IPS-15b (cell line): ENCODE results near the gene VEGFB.

Experiments used
- H3K27me3 ChIP-seq: one replicate; pipeline ENCODE4 v1.6.1; 2013; ENCODE audit warnings: low read length; ENCODE audit not compliant: control insufficient read depth, insufficient read depth
- H3K36me3 ChIP-seq: one replicate; pipeline ENCODE4 v1.6.1; 2013; ENCODE audit warnings: low read length; ENCODE audit not compliant: control insufficient read depth, insufficient read depth
- H3K4me1 ChIP-seq: one replicate; pipeline ENCODE4 v1.6.1; 2013; ENCODE audit warnings: mild to moderate bottlenecking, low read length; ENCODE audit not compliant: control insufficient read depth, insufficient read depth
- H3K4me3 ChIP-seq: one replicate; pipeline ENCODE4 v1.5.1; 2013; ENCODE audit warnings: low read depth, low read length
- H3K9ac ChIP-seq: one replicate; pipeline ENCODE4 v1.6.1; 2013; ENCODE audit warnings: low read depth, mild to moderate bottlenecking, low read length
- H3K9me3 ChIP-seq: one replicate; pipeline ENCODE4 v1.6.1; 2013; ENCODE audit warnings: mild to moderate bottlenecking, low read length; ENCODE audit not compliant: control insufficient read depth, insufficient read depth

VEGFB gene

DNA sequence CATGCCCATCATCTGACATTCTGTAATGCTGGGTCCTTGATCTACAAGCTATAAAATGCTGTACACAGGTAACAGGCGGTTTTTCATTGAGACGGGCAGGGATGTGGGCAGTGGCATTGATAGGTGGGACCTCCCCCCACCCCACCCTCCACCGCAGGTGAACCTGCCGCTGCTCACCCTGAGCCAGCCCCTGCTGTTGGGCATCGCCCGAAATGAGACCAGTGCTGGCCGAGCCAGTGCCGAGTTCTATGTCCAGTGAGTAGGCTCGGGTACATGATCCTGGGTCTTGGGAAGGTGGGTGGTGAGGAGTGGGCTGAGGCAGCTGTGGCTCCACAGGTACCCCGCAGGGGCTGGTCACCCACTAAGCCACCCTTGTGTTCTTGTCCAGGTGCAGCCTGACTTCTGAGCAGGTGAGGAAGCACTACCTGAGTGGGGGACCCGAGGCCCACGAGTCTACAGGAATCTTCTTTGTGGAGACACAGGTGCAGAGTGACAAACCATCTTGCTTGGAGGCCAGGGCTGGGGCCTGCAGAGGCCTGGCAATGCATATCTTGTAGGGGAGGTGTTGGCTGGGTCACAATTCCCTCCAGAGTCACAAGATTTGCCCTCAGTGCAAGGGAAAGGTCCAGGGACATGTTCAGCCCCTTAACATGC lies 5.2 kb upstream of the VEGFB start:
- no peak overlapping the region for H3K9ac ChIP-seq
- peaks cover 3% of the 10 kb centered on the region for H3K27me3 ChIP-seq
- H3K4me1 ChIP-seq, result no peaks in the 10 kb centered on the region
- peaks cover 4% of the 10 kb centered on the region for H3K36me3 ChIP-seq
- H3K9me3 ChIP-seq, result no peaks in the 10 kb centered on the region
- no peak overlapping the region for H3K4me3 ChIP-seq

DNA sequence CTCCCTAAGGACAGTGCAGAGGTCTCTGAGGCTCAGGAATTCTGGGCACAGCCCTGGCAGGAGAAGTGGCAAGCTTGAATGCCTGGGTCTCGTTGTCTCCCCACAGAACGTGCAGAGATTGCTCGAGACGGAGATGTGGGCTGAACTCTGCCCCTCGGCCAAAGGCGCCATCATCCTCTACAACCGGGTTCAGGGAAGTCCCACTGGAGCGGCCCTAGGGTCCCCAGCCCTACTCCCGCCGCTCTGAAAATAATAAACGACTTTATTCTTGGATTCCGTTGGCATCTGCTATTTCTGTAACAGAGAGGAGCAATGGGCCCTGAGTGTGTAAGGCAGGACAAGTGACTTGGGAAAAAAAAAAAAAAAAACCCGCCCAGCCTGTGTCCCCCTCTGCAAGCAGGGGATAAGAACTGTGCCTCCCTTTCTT lies 4.6 kb upstream of the VEGFB start:
- Histone ChIP-seq H3K4me3 (peak overlapping the region; percentile 53), H3K4me1 (no peaks in the 10 kb centered on the region), H3K36me3 (no peaks in the 10 kb centered on the region)

GRCh38 chr11:64230171-64230984 lies 4.0 kb upstream of the VEGFB start, which contains the start of gene DNAJC4:
Gene DNAJC4 (plus strand): TSS chr11:64230548. CDS start chr11:64230855, 307 bp downstream.
- peak within 1 kb of the TSS; percentile 79 for H3K4me3 ChIP-seq
- H3K4me1 ChIP-seq, result no peaks in the 10 kb centered on the region
- no peaks in the 10 kb centered on the region for H3K9me3 ChIP-seq
- no peaks in the 10 kb centered on the region for H3K36me3 ChIP-seq
- peak within 1 kb of the TSS; percentile 73 for H3K9ac ChIP-seq
- peaks cover 3% of the 10 kb centered on the region for H3K27me3 ChIP-seq

More for the DNA sequence above, 4.6 kb upstream of the VEGFB start:
- H3K9me3 ChIP-seq, result no peaks in the 10 kb centered on the region
- peaks cover 3% of the 10 kb centered on the region for H3K27me3 ChIP-seq
- H3K9ac ChIP-seq, result no peak overlapping the region

- Histone ChIP-seq H3K27me3 (peaks cover 3% of the 10 kb centered on the region), H3K9ac (peak overlapping the region; percentile 73), H3K36me3 (peaks cover 5% of the 10 kb centered on the region), H3K4me3 (peak overlapping the region; percentile 79), H3K4me1 (no peaks in the 10 kb centered on the region), H3K9me3 (no peaks in the 10 kb centered on the region)
These were observed 3.4 kb upstream of the VEGFB start for GRCh38 chr11:64230985-64231365.

- no peaks in the 10 kb centered on the region for H3K4me1 ChIP-seq
- H3K9ac ChIP-seq, result no peak overlapping the region
These were observed 2.8 kb upstream of the VEGFB start for GRCh38 chr11:64231546-64231945.

GRCh38 chr11:64232182-64232966 lies 2.0 kb upstream of the VEGFB start:
- no peak overlapping the region for H3K9ac ChIP-seq
- H3K4me1 ChIP-seq, result no peaks in the 10 kb centered on the region
- H3K9me3 ChIP-seq, result no peaks in the 10 kb centered on the region
- H3K36me3 ChIP-seq, result peaks cover 5% of the 10 kb centered on the region
- H3K4me3 ChIP-seq, result no peak overlapping the region
- H3K27me3 ChIP-seq, result peaks cover 3% of the 10 kb centered on the region

More at GRCh38 chr11:64231546-64231945, 2.8 kb upstream of the VEGFB start:
- peaks cover 3% of the 10 kb centered on the region for H3K27me3 ChIP-seq
- no peaks in the 10 kb centered on the region for H3K9me3 ChIP-seq
- H3K36me3 ChIP-seq, result peaks cover 5% of the 10 kb centered on the region
- H3K4me3 ChIP-seq, result no peak overlapping the region

DNA sequence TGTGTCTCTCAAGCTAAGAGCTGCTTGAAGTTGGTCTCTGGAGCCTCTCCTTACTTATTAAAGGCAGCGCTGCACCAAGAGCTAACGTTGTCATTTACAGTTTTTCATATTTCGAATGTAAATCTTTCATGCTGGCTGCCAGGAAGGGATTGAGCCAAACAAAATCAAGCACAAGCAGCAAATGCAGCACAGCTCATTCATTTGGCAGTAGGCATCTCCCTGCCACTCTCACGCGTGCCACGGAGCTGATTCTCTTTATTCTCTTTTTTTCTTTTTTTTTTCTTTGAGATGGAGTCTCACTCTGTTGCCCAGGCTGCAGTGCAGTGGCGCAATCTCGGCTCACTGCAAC lies 1.4 kb upstream of the VEGFB start:
- no peak overlapping the region for H3K9ac ChIP-seq
- H3K4me1 ChIP-seq, result no peaks in the 10 kb centered on the region
- H3K4me3 ChIP-seq, result no peak overlapping the region
- H3K27me3 ChIP-seq, result peaks cover 3% of the 10 kb centered on the region
- H3K9me3 ChIP-seq, result no peaks in the 10 kb centered on the region
- peaks cover 10% of the 10 kb centered on the region for H3K36me3 ChIP-seq

- Histone ChIP-seq H3K4me3 (peak overlapping the region; percentile 47), H3K9me3 (no peaks in the 10 kb centered on the region), H3K36me3 (peaks cover 12% of the 10 kb centered on the region), H3K4me1 (no peaks in the 10 kb centered on the region), H3K9ac (no peak overlapping the region), H3K27me3 (peaks cover 3% of the 10 kb centered on the region)
These were observed 429 bp downstream of the VEGFB start for GRCh38 chr11:64234647-64235379.

GRCh38 chr11:64235437-64236161 lies 1.2 kb downstream of the VEGFB start:
- Histone ChIP-seq H3K36me3 (peaks cover 12% of the 10 kb centered on the region), H3K27me3 (peaks cover 3% of the 10 kb centered on the region), H3K4me1 (no peaks in the 10 kb centered on the region), H3K9me3 (no peaks in the 10 kb centered on the region), H3K9ac (no peak overlapping the region), H3K4me3 (peak overlapping the region; percentile 47)

- H3K9ac ChIP-seq, result no peak overlapping the region
- no peak overlapping the region for H3K4me3 ChIP-seq
- H3K4me1 ChIP-seq, result peaks cover 2% of the 10 kb centered on the region
- peaks cover 12% of the 10 kb centered on the region for H3K36me3 ChIP-seq
- H3K27me3 ChIP-seq, result no peaks in the 10 kb centered on the region
- H3K9me3 ChIP-seq, result no peaks in the 10 kb centered on the region
These were observed 3.1 kb downstream of the VEGFB start for GRCh38 chr11:64237484-64237951.
